SK-N-SH treated with all-trans-retinoic acid at 6 μM for 48 hours (cell line): Measurements from ENCODE around the gene ALX4.

Source experiments
- ATAC-seq: fragments of 200-7000 bp; cut with Tn5 transposase; 3 replicates; pipeline ENCODE4 v1.9.1; 2020; ENCODE audit warnings: mild to moderate bottlenecking, moderate library complexity
- ARNTL ChIP-seq: fragments of 450-650 bp; formaldehyde crosslinking; IDR thresholded peaks from 2 replicates; pipeline ENCODE4 v1.5.0; 2020; ENCODE audit warnings: low read depth, mild to moderate bottlenecking, moderate library complexity, borderline replicate concordance
- BACH2 ChIP-seq: fragments of 250-450 bp; sonication (Bioruptor Pico); IDR thresholded peaks from 2 replicates; pipeline ENCODE4 v1.9.0; 2021; ENCODE audit warnings: mild to moderate bottlenecking, borderline replicate concordance
- CREB5 ChIP-seq: fragments of 250-450 bp; sonication (Bioruptor Pico); IDR thresholded peaks from 2 replicates; pipeline ENCODE4 v1.5.1; 2020; ENCODE audit warnings: low read depth, mild to moderate bottlenecking, moderate library complexity
- CSDC2 ChIP-seq: fragments of 250-450 bp; sonication (Bioruptor Pico); IDR thresholded peaks from 2 replicates; pipeline ENCODE4 v1.5.0; 2020; ENCODE audit warnings: mild to moderate bottlenecking, moderate library complexity
- CSRNP3 ChIP-seq: fragments of 250-450 bp; sonication (Bioruptor Pico); IDR thresholded peaks from 2 replicates; pipeline ENCODE4 v1.5.1; 2021; ENCODE audit warnings: mild to moderate bottlenecking, moderate library complexity
- ESRRG ChIP-seq: fragments of 250-450 bp; sonication (Bioruptor Pico); IDR thresholded peaks from 2 replicates; pipeline ENCODE4 v1.6.1; 2021; ENCODE audit warnings: mild to moderate bottlenecking
- GLIS3 ChIP-seq: fragments of 250-450 bp; sonication (Bioruptor Pico); IDR thresholded peaks from 2 replicates; pipeline ENCODE4 v1.5.0; 2020; ENCODE audit warnings: mild to moderate bottlenecking, moderate library complexity
- ISL1 ChIP-seq: fragments of 250-450 bp; sonication (Bioruptor Pico); IDR thresholded peaks from 2 replicates; pipeline ENCODE4 v2.1.2; 2022; ENCODE audit warnings: mild to moderate bottlenecking, moderate library complexity
- OSR1 ChIP-seq: fragments of 250-450 bp; sonication (Bioruptor Pico); IDR thresholded peaks from 2 replicates; pipeline ENCODE4 v1.8.0; 2022; ENCODE audit warnings: moderate library complexity, mild to moderate bottlenecking, inconsistent platforms
- PATZ1 ChIP-seq: fragments of 250-450 bp; sonication (Bioruptor Pico); IDR thresholded peaks from 2 replicates; pipeline ENCODE4 v1.8.0; 2020; ENCODE audit warnings: mild to moderate bottlenecking, moderate library complexity, borderline replicate concordance
- POU6F1 ChIP-seq: fragments of 250-450 bp; sonication (Bioruptor Pico); IDR thresholded peaks from 2 replicates; pipeline ENCODE4 v1.8.0; 2021; ENCODE audit warnings: low read depth, mild to moderate bottlenecking, moderate library complexity, borderline replicate concordance
- PPARA ChIP-seq: fragments of 250-450 bp; sonication (Bioruptor Pico); IDR thresholded peaks from 2 replicates; pipeline ENCODE4 v1.5.0; 2020; ENCODE audit warnings: mild to moderate bottlenecking, borderline replicate concordance
- RARB ChIP-seq: fragments of 250-450 bp; sonication (Bioruptor Pico); IDR thresholded peaks from 2 replicates; pipeline ENCODE4 v1.8.0; 2021; ENCODE audit warnings: mild to moderate bottlenecking, moderate library complexity
- SNAI2 ChIP-seq: fragments of 250-450 bp; sonication (Bioruptor Pico); IDR thresholded peaks from 2 replicates; pipeline ENCODE4 v1.5.0; 2020; ENCODE audit warnings: mild to moderate bottlenecking, moderate library complexity
- TCF4 ChIP-seq: fragments of 250-450 bp; sonication (Bioruptor Pico); IDR thresholded peaks from 2 replicates; pipeline ENCODE4 v1.8.0; 2021; ENCODE audit warnings: mild to moderate bottlenecking, moderate library complexity, borderline replicate concordance
- TOX ChIP-seq: fragments of 250-450 bp; sonication (Bioruptor Pico); IDR thresholded peaks from 2 replicates; pipeline ENCODE4 v1.8.0; 2021; ENCODE audit warnings: mild to moderate bottlenecking, moderate library complexity, borderline replicate concordance
- TSHZ2 ChIP-seq: fragments of 250-450 bp; sonication (Bioruptor Pico); IDR thresholded peaks from 2 replicates; pipeline ENCODE4 v1.5.0; 2020; ENCODE audit warnings: mild to moderate bottlenecking, moderate library complexity
- ZC3H10 ChIP-seq: fragments of 250-450 bp; sonication (Bioruptor Pico); IDR thresholded peaks from 2 replicates; pipeline ENCODE4 v1.5.1; 2021; ENCODE audit warnings: mild to moderate bottlenecking, moderate library complexity
- ZFP3 ChIP-seq: fragments of 250-450 bp; sonication (Bioruptor Pico); IDR thresholded peaks from 2 replicates; pipeline ENCODE4 v1.5.0; 2020; ENCODE audit warnings: mild to moderate bottlenecking, moderate library complexity
- ZFP30 ChIP-seq: fragments of 450-650 bp; formaldehyde crosslinking; IDR thresholded peaks from 2 replicates; pipeline ENCODE4 v1.5.0; 2022; ENCODE audit warnings: mild to moderate bottlenecking, moderate library complexity
- ZNF565 ChIP-seq: fragments of 450-650 bp; formaldehyde crosslinking; conservative IDR thresholded peaks from 2 replicates; pipeline ENCODE4 v1.5.0; 2020; ENCODE audit warnings: low read depth, mild to moderate bottlenecking, moderate library complexity
- ZNF70 ChIP-seq: fragments of 450-650 bp; formaldehyde crosslinking; IDR thresholded peaks from 2 replicates; pipeline ENCODE4 v1.5.0; 2020; ENCODE audit warnings: mild to moderate bottlenecking, moderate library complexity
- ZNF8 ChIP-seq: fragments of 450-650 bp; formaldehyde crosslinking; IDR thresholded peaks from 2 replicates; pipeline ENCODE4 v1.5.0; 2020; ENCODE audit warnings: mild to moderate bottlenecking, moderate library complexity

The ALX4 gene

GRCh38 chr11:44348721-44349120 lies 38.8 kb upstream of the ALX4 start:
- ATAC-seq, result no peak
- TF ChIP-seq TSHZ2 (CRISPR knock-in tag), result no peak
- TF ChIP-seq OSR1, result no peak
- no peak for TF ChIP-seq RARB (CRISPR knock-in tag)
- TF ChIP-seq BACH2 (CRISPR knock-in tag), result no peak
- TF ChIP-seq PPARA (CRISPR knock-in tag), result no peak
- TF ChIP-seq CSDC2 (CRISPR knock-in tag), result no peak
- no peak for TF ChIP-seq GLIS3 (CRISPR knock-in tag)
- TF ChIP-seq TOX, result no peak
- no peak for TF ChIP-seq SNAI2 (CRISPR knock-in tag)
- no peak for TF ChIP-seq ZC3H10 (CRISPR knock-in tag)
- no peak for TF ChIP-seq CREB5 (CRISPR knock-in tag)
- TF ChIP-seq PATZ1 (CRISPR knock-in tag), result no peak
- no peak for TF ChIP-seq ZNF8
- TF ChIP-seq TCF4 (CRISPR knock-in tag), result no peak
- TF ChIP-seq ZFP3 (CRISPR knock-in tag), result no peak
- TF ChIP-seq ZNF565 (CRISPR knock-in tag), result no peak
- no peak for TF ChIP-seq ZNF70 (CRISPR knock-in tag)
- no peak for TF ChIP-seq CSRNP3 (CRISPR knock-in tag)
- TF ChIP-seq ARNTL, result no peak

- no peak for ATAC-seq
These were observed 38.2 kb upstream of the ALX4 start for GRCh38 chr11:44348114-44348513.

More at GRCh38 chr11:44348114-44348513, 38.2 kb upstream of the ALX4 start:
- TF ChIP-seq SNAI2 (CRISPR knock-in tag) (no peak), POU6F1 (CRISPR knock-in tag) (no peak), ZNF8 (no peak), CREB5 (CRISPR knock-in tag) (no peak), TOX (no peak), OSR1 (no peak), ZFP30 (CRISPR knock-in tag) (no peak), ESRRG (CRISPR knock-in tag) (no peak), RARB (CRISPR knock-in tag) (no peak), ZFP3 (CRISPR knock-in tag) (no peak), CSRNP3 (CRISPR knock-in tag) (no peak), ZNF70 (CRISPR knock-in tag) (no peak), CSDC2 (CRISPR knock-in tag) (no peak), GLIS3 (CRISPR knock-in tag) (no peak), TCF4 (CRISPR knock-in tag) (no peak), PATZ1 (CRISPR knock-in tag) (no peak), PPARA (CRISPR knock-in tag) (no peak), ZNF565 (CRISPR knock-in tag) (no peak), ISL1 (CRISPR knock-in tag) (no peak), ZC3H10 (CRISPR knock-in tag) (no peak)
